ENCODE data around the gene PRSS27. TPM values are rescaled to one million over a fixed set of nuclear protein-coding genes. Genes with fewer than 3 reads are reported as not detected.

PRSS27 gene
- total and polyA plus RNA-seq, 2 of the 4 experiments (the other 2 are of a cell fraction): under 0.01 to 0.58 TPM

DNA sequence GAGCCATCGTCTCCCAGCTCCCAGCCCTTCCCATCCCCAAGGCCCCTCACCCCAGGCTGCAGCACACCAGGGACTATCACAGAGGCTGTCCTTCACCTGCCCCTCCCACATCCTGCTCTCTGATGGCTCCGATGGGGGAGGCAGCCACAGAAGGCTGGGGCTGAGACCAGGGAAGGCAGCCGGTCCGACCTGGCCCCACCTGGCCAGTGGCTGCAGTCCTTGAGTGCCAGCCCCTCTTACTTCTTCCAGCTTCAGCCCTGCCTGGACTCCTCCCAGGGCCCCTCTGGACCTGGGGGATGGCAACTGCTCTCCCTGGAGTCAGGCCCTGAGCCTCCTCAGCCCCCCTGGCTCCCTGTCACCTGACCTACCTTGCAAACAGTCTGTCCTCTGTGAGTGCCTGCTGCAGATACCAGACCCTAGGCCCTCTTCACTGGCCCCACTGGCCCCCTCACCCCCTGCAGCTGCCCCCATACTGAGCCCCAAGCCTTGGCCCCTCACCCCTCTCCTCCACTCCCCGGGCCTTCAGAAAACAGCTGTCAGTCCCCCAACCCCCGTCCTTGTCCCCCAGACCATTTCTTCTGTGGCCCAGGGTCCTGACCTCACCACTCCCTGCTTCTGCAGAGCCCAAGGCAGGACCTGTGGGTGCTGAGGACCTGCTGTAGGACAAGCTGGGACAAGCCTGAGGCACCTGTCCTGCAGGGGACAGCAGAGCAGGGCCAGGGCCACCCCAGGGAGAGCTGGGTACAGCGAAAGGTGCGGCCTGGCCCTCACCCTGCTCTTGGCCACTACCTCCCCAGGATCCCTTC is 19.8 kb upstream of the PRSS27 start:
- dilution Hi-C loops (cut with HindIII; ENCODE audit: low sequenced_read_pairs, unreplicated experiment): no loop called here
- no TSS peak for BruUV-seq (replicated peaks)
- CTCF ChIA-PET: no interaction called here
- Histone ChIP-seq H4K91ac (ENCODE audit: insufficient read depth, low read depth, low read length) (no peak overlapping the region), H3K4ac (ENCODE audit: low read depth, low read length) (no peak overlapping the region), H2AK5ac (ENCODE audit: low read depth, low read length) (no peak overlapping the region), H3K27ac (ENCODE audit: insufficient read depth, low read length) (no peak overlapping the region), H2BK15ac (ENCODE audit: low read depth, low read length) (no peak overlapping the region), H3K14ac (replicated peaks; ENCODE audit: low read depth, low read length) (no peak overlapping the region), H4K20me1 (ENCODE audit: insufficient read depth, low read length) (no peaks in the 10 kb centered on the region), H3K4me3 (ENCODE audit: insufficient read depth, low read depth, low read length) (no peak overlapping the region), H2BK20ac (ENCODE audit: low read depth, low read length) (no peak overlapping the region), H2BK120ac (ENCODE audit: low read depth, low read length) (no peak overlapping the region), H3K27me3 (ENCODE audit: control insufficient read depth, insufficient read depth, low read length) (no peaks in the 10 kb centered on the region; the same call in 1 of the 2 replicates), H3K79me1 (ENCODE audit: low read depth in 1 of 2, low read length in 2 of 2) (no peaks in the 10 kb centered on the region), H3K4me2 (ENCODE audit: low read depth, low read length) (no peak overlapping the region), H2AK9ac (replicated peaks; ENCODE audit: low read depth, low read length, poor library complexity) (peak overlapping the region; percentile 65), H3K4me1 (ENCODE audit: control insufficient read depth, insufficient read depth, low read length) (no peaks in the 10 kb centered on the region), H2BK5ac (ENCODE audit: low read depth, low read length, poor library complexity, severe bottlenecking) (no peak overlapping the region), H3K9ac (ENCODE audit: low read depth, low read length) (no peak overlapping the region), H4K5ac (ENCODE audit: low read depth, low read length) (no peak overlapping the region), H4K8ac (ENCODE audit: low read depth in 2 of 2, low read length in 2 of 2) (no peak overlapping the region), H3K23ac (ENCODE audit: low read depth, low read length) (no peak overlapping the region), H2AFZ (replicated peaks; ENCODE audit: low read length, poor library complexity) (peak overlapping the region; percentile 43), H3K56ac (ENCODE audit: extremely low read depth, insufficient read depth, low read length) (no peak overlapping the region), H3K9me1 (ENCODE audit: insufficient read depth, low read length) (no peaks in the 10 kb centered on the region), H3K36me3 (ENCODE audit: control insufficient read depth, insufficient read depth, low read length) (no peaks in the 10 kb centered on the region), H3K9me3 (ENCODE audit: control insufficient read depth, insufficient read depth, low read length) (no peaks in the 10 kb centered on the region), H3K18ac (ENCODE audit: low read depth, low read length) (no peak overlapping the region)
- WGBS, 2 experiments (ENCODE audit: extremely low coverage in 2 of 2, insufficient read length in 1 of 2): 36% methylated on average over 3 of the region's 8 CpGs; no CpG with 5 or more reads in 1 of the 2 experiments
- intact Hi-C loops (cut with micrococcal nuclease): no loop called here
- ATAC-seq (ENCODE audit: low read depth) (0 out of 2 replicates have a peak, but pooled peaks have one; percentile 25), DNase-seq (no peak)
- TF ChIP-seq FOS (IDR thresholded peaks at IDR 0.05; ENCODE audit: low read depth, low read length): no peak
- in situ Hi-C loops (cut with MboI; ENCODE audit: low sequenced_read_pairs): no loop called here
- POLR2A ChIA-PET (ENCODE audit: unreplicated experiment): interaction anchor here (1.3 kb wide), 1 partner anchor 12 kb away, joined by 4 read pairs; no protein-coding TSS in a partner anchor
